PFSK-1 (cell line): ENCODE measurements around the gene TTLL5.

Experiments used
- SIN3A ChIP-seq: IDR thresholded peaks from 2 replicates; pipeline ENCODE4 v1.6.1; 2012; ENCODE audit warnings: mild to moderate bottlenecking, low read length, moderate library complexity, borderline replicate concordance; ENCODE audit not compliant: insufficient read depth
- TAF1 ChIP-seq: IDR thresholded peaks from 2 replicates; pipeline ENCODE4 v1.6.1; 2012; ENCODE audit warnings: low read length, control low read depth, borderline replicate concordance; ENCODE audit not compliant: insufficient read depth

DNA sequence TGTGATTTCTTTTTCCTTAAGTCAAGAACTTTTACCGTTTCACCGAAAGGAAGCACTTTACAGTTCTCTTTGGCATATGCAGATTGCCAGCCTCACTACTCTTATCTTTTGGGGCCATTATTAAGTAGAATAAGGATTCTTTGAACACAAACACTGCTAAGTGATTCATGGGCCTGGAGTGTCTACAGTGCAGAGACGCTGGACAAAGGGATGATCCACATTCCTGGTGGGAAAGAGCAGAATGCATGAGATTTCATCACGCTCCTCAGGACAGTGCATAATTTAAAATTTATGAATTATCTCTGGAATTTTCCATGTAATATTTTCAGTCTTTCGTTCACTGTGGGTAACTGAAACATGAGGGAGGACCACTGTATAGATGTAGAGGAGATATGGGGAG lies 90.2 kb downstream of the TTLL5 start:
- no peak for TF ChIP-seq TAF1
- no peak for TF ChIP-seq SIN3A
